GM19099 (cell line): ENCODE results near the gene TSC2.

Experiments used
- POLR2A ChIP-seq: IDR thresholded peaks from 3 replicates; pipeline ENCODE4 v1.6.1; 2011; ENCODE audit warnings: low read depth; ENCODE audit not compliant: insufficient read length; ENCODE audit errors: extremely low read depth

TSC2 gene

DNA sequence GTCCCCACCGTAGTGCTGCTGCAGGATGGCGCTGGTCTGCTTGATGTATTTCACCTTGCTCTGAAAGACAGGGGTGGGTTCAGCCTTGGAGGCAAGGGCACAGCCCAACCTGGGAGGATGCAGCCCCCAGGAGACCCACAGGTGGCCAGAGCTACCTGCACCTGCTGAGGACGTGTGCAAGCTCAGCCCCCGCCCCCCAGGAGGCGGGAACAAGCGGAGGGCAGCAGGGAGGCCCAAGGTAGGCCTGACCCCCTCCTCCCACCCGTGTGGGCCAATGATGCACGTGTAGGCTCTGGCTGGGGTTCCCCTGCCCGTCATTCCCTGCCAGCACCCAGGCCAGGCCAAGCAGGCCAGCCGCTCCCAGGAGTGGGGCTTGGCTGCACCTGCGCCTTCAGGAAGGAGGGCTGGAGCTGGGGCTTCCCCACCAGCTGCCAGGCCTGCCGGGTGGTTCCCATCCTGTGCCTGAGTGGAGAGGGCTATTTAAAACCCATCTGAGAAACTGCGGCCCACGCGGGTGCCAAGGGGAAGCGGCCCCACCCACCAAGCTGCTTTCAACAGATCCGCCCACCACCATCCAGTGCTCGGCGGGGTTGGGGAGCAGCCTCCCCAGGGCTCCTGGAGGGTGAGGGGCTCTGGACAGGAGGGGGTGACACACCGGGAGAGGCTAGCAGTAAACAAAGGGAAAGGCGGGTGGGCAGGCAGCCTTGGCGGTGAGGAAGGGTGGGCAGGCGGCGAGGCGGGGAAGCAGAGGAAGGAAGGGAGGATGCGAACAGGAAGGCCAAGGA lies 3.9 kb upstream of the TSC2 start:
- TF ChIP-seq POLR2A, result no peak

DNA sequence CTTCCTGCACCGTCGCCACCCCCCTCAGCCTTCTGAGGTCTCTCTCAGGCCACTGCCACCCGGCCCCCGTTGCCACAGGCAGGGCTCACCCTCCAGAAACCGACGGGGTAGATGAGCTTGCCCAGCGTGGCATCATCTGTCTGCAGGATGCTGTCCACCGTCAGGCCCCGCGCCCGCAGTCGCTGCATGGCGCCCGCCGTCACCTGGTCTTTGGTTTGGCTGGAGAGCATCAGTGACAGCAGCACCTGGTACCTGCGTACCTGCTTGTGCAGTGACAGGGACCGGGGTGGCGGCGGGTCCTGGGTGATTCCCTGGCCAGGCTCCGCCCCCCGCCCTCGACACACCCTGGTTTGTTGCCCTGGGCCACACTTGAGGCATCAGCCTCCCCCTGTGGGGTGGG lies 3.2 kb upstream of the TSC2 start:
- TF ChIP-seq POLR2A, result no peak

DNA sequence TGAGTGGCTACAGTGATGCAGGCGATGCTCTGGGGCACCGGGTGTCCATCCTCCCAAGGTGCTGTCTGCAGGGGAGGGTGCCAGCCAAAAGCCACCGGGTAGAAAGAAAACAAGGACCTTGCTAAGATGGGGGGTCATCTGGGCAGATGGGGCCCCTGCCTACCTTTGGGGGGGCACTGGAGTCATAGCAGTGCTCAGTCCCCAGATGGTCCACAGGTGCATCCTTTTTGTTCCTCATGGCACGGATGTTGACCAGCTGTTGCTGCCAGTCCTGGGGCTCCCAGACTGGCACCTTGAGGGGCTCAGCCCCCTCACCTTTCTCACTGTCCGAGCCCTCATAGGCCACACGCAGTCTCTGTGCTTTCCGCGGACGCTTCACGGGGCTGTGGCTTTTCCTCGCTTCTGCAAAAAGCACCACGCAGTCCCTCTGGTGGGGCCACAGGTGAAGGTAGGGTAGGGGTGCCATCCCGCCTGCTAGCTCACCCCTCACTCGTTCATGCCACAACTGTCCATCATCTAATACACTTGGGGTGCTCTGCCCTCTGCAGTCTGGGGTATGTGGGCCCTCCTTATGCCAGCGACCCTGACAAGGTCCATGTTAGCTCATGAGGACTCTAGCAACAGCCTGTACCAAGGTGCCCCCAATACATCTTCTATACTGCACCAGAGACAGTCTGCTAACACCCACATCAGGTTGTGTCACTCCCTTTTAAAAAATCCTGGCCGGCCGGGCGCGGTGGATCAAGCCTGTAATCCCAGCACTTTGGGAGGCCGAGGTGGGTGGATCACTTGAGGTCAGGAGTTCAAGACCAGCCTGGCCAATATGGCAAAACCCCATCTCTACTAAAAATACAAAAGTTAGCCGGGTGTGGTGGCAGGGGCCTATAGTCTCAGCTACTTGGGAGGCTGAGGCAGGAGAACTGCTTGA lies 1.6 kb upstream of the TSC2 start:
- TF ChIP-seq POLR2A, result no peak

DNA sequence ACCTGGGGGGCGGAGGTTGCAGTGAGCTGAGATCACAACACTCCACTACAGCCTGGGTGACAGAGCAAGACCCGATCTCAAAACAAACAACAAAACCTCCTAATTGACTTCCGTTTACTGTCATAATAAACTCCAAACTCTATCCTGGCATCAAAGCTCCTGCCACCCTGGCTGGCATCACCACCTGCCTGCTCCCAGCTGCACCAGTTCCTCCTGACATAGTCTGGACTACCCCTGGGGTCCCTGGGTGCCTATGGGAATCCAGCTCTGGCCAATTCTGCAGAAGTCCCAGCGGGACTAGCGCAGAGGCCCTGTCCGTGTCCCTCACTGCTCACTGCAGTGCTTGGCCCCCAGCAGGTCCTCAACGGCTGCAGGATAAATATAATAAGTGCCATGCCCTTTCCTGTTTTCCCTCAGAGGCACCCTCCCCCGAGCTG lies 874 bp upstream of the TSC2 start:
- no peak for TF ChIP-seq POLR2A

DNA sequence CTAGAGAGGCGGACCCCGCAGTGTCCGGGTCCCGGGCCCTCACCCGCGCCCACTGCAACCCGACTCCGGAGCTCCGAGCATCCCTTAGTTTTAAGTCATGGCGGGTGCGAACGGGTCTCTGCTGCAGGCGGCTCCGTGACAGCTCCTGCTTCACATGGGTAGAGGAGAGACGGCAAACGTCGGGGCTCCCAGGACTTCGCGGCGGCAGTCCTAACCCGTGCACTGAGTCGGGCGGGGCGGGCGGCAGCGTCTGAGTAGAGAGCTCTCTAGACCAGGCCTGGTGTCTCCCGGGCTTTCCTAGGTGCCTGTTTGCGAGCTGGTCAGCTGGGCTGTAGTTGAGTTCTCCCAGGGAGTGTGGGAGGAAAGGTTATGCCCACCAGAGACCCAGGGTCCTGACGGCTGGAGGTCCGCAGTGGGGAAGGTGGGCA lies 345 bp downstream of the TSC2 start:
- no peak for TF ChIP-seq POLR2A

DNA sequence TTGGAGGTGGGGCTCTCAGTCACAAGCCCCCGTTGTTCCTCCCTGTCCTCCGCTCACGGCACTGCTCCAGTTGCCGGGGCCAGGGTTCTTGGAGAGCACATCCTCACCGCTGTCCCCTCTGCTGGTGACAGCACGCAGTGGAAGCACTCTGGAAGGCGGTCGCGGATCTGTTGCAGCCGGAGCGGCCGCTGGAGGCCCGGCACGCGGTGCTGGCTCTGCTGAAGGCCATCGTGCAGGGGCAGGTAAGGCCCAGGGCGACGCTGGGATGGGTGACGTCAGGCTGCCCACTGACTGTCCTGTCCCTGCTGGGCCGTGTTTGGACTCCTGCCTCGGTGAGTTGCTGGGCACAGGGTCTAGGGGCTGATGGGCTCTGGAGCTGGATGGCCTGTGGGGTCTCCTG lies 5.4 kb downstream of the TSC2 start:
- TF ChIP-seq POLR2A, result no peak

DNA sequence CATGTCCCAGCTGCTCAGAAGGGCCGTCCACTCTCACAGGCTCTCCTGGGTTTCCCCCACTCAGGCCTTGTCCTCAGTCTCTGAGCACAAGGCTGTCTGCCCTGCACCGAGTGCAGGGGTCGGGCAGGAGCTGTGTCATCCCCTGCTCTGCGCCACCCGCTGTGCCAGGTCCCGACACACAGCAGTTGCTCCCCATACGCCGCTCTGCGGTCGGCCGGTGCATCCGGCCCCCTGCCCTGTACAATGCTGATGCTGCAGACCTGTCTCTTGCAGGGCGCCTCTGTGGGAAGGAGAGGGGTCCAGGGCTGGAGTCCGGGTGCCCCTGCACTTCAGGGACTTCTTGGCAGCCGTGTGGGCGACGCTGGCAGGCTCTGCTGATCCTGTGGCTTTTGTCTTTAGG lies 6.1 kb downstream of the TSC2 start:
- no peak for TF ChIP-seq POLR2A

DNA sequence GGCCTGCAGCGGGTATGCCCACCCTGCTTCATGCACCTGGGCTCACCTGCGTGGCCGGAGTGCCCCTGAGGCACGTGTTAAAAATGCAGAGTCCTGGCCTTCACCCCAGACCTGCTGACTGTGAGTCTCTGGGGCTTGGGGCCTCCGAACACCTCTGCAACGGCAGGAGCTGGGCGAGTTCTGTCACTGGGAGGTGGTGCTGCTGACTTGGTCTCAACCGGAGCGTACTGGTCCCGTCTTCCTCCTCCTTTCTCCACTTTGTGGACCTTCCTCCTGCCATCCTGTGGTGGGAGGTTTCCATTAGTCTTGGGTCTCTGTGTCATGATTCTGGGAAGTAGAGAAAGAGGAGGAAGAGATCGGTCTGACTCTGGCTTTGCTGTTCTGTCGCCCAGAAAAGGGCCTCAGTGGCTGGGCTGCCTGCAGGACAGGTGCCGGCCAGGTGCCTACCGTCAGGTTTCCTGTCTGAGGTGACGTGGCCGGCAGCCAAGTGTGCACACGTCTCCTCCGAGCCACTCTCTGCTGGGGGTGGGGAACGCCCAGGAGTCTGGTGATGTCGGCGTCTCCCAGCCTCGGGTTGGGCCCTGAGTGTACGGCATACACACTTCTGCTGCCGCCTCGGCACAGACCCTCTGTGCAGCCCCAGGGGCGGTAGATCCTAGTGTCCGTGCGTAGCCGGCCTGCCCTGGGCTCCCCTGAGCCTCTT lies 6.9 kb downstream of the TSC2 start:
- TF ChIP-seq POLR2A, result no peak

DNA sequence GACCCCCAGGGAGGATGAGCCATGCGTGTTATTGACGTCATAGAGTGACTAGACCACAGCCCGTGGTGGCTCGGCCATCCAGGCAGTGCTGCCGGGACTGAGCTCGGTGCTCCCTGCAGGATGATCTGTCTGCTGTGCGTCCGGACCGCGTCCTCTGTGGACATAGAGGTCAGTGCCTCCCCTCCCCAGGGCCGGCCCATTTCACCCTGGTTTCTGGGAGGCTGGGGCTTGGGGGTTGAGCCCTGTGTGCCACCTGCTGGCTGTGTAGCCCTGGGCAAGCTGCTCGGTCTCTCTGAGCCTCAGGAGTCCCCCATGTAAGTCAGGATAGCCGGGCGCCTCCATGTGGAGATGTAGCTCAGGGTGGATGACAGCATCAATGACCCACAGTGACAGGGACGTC lies 8.3 kb downstream of the TSC2 start:
- no peak for TF ChIP-seq POLR2A

DNA sequence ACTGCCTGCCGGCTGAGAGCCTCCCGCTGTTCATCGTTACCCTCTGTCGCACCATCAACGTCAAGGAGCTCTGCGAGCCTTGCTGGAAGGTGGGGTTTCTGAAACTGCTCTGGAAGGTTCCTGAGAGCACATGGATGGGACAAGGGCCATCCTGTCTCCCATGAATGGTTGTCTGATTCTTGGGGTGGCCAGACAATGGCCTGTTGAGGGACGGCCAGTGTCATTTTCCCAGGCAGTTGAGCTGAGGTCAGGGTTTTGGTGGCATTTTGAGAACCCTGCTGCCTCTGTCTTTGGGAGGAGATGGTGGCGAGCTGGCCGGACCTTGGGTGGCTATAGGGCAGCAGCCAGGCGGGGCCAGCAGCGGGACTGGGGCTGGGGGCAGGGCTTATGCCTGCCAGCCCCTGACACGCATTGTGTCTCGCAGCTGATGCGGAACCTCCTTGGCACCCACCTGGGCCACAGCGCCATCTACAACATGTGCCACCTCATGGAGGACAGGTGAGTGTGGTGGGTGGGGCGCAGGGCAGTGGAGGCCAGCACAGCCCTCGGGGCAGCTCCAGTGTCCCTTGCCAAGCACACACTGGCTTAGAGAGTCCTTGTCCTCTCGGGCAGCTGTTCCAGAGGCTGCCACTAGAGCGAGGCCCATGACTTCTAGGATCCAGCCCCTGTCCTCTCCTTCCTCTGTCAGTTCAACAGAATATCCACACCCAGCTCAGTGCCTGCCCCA lies 9.1 kb downstream of the TSC2 start:
- no peak for TF ChIP-seq POLR2A

DNA sequence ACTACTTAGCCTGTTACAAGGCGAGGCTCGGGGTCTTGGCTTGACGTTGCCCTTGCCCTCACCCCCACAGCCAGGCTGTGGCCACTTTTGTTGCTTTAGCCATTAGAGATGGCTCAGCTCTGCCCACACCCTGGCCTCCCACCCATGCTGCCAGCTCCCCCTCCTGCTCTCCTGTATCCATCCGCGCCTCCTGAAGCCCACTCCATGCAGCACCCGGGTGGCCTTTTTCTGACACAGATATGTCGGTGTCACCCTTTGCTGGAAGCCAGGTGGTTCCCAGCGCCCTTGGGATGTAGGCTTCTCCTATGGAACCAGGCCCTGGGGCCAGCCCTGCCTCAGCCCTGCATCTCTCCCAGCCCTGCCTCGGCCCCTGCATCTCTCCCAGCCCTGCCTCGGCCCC lies 9.7 kb downstream of the TSC2 start:
- no peak for TF ChIP-seq POLR2A

GRCh38 chr16:2058420-2058819 lies 10.6 kb downstream of the TSC2 start:
- TF ChIP-seq POLR2A, result no peak

GRCh38 chr16:2058872-2059271 lies 11.1 kb downstream of the TSC2 start:
- no peak for TF ChIP-seq POLR2A

GRCh38 chr16:2060346-2060745 lies 12.6 kb downstream of the TSC2 start:
- no peak for TF ChIP-seq POLR2A

GRCh38 chr16:2061023-2061422 lies 13.2 kb downstream of the TSC2 start:
- TF ChIP-seq POLR2A, result no peak
